Right atrium auricular region (tissue), 2 donors: ENCODE measurements around the gene TENM3. TPM values are rescaled to one million over a fixed set of nuclear protein-coding genes. Genes with fewer than 3 reads are reported as not detected.
A peak's percentile ranks its signal among the peaks of the same experiment; 100 is the strongest.

Experiments
- DNase-seq: peaks from one replicate; pipeline ENCODE4 v3.0.0-alpha.2; 2019; ENCODE audit warnings: low spot score
- H3K27ac ChIP-seq, 2 donors: fragments of 200-600 bp; sonication (generic); 1 replicate in 1 of 2; 2 replicates in 1 of 2; pipeline ENCODE4 v1.5.1; 2016 to 2019
- H3K27me3 ChIP-seq, 2 donors: fragments of 200-600 bp; sonication (generic); one replicate each; pipeline versions ENCODE4 v1.5.1 to v1.6.0; 2017 to 2019
- H3K36me3 ChIP-seq: fragments of 200-600 bp; sonication (generic); one replicate; pipeline ENCODE4 v1.5.1; 2016
- H3K4me1 ChIP-seq, 2 donors: fragments of 200-600 bp; sonication (generic); one replicate each; pipeline versions ENCODE4 v1.5.1 to v1.6.0; 2017 to 2019
- H3K4me3 ChIP-seq, 2 donors: fragments of 200-600 bp; sonication (generic); 1 replicate in 1 of 2; 2 replicates in 1 of 2; pipeline ENCODE4 v1.5.1; 2017 to 2019; ENCODE audit warnings: mild to moderate bottlenecking in 1 of 2, moderate library complexity in 1 of 2
- H3K9me3 ChIP-seq, 2 donors: fragments of 200-600 bp; sonication (generic); one replicate each; pipeline ENCODE4 v1.5.1; 2019
- total RNA-seq, 2 donors: library from RNA; depleted of rRNA; stranded (reverse); fragments of >200 nt; gene quantifications; one replicate each; pipeline ENCODE4 v1.1.0, GENCODE V29; 2016
- TF ChIP-seq, protein P1 (sequence below), 2 donors: fragments of 200-600 bp; sonication (generic); IDR thresholded peaks; one replicate each; pipeline ENCODE4 v1.5.1; 2019; ENCODE audit warnings: antibody characterized with exemption in 2 of 2

The TENM3 gene
- total RNA-seq, 2 donors from 2014 or later = 10.7 to 15.9 TPM

DNA sequence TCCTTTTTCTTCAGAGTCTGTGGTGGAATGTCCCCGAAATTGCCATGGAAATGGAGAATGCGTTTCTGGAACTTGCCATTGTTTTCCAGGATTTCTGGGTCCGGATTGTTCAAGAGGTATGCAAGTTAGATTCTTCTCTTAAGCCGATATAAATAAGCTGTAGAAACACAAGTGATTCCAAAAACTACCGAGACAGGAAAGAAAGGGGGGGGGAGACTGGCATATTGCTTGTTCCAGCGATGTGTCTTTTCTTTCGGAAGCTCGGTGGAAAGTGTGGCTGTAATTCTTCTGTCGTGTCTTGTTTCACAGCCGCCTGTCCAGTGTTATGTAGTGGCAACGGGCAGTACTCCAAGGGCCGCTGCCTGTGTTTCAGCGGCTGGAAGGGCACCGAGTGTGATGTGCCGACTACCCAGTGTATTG, 437.0 kb downstream of the TENM3 start:
- Histone ChIP-seq H3K4me1 (peaks cover 0 to 15% of the 10 kb centered on the region in 2 donors), H3K9me3 (no peaks in the 10 kb centered on the region), H3K36me3 (no peaks in the 10 kb centered on the region), H3K4me3 (peak overlapping the region; percentile 16 to 23), H3K27me3 (no peaks in the 10 kb centered on the region), H3K27ac (peak overlapping the region in 1 of 2 donors; percentile 79)
- TF ChIP-seq, protein P1, sequence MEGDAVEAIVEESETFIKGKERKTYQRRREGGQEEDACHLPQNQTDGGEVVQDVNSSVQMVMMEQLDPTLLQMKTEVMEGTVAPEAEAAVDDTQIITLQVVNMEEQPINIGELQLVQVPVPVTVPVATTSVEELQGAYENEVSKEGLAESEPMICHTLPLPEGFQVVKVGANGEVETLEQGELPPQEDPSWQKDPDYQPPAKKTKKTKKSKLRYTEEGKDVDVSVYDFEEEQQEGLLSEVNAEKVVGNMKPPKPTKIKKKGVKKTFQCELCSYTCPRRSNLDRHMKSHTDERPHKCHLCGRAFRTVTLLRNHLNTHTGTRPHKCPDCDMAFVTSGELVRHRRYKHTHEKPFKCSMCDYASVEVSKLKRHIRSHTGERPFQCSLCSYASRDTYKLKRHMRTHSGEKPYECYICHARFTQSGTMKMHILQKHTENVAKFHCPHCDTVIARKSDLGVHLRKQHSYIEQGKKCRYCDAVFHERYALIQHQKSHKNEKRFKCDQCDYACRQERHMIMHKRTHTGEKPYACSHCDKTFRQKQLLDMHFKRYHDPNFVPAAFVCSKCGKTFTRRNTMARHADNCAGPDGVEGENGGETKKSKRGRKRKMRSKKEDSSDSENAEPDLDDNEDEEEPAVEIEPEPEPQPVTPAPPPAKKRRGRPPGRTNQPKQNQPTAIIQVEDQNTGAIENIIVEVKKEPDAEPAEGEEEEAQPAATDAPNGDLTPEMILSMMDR (IDR thresholded peaks at IDR 0.05) = no peak
- DNase-seq = no peak

DNA sequence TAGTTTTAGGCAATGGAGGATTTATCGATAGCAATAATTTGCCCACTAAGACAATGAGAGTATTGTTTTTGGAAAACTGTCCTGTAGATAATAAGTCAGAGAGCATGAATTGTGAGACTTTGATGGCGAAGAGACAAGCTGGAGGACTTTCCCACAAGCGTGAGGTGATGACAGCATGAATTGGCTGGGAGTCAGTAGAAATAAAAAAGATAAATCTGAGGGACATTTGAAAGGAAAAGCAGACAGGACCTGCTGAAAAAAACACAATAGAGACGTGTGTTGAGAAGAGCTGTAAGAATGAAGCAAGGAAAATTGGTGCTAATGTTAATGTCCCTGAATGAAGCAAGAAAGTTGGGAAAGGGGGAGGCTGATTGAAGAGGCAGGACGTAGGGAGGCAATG, 440.5 kb downstream of the TENM3 start:
- H3K27me3 ChIP-seq = no peaks in the 10 kb centered on the region
- no peaks in the 10 kb centered on the region for H3K9me3 ChIP-seq
- no peak for DNase-seq
- H3K4me1 ChIP-seq = peaks cover 0 to 15% of the 10 kb centered on the region in 2 donors
- TF ChIP-seq, protein P1 (IDR thresholded peaks at IDR 0.05) = no peak
- H3K4me3 ChIP-seq = no peak overlapping the region
- H3K27ac ChIP-seq = peak overlapping the region in 1 of 2 donors; percentile 5
- H3K36me3 ChIP-seq = no peaks in the 10 kb centered on the region

DNA sequence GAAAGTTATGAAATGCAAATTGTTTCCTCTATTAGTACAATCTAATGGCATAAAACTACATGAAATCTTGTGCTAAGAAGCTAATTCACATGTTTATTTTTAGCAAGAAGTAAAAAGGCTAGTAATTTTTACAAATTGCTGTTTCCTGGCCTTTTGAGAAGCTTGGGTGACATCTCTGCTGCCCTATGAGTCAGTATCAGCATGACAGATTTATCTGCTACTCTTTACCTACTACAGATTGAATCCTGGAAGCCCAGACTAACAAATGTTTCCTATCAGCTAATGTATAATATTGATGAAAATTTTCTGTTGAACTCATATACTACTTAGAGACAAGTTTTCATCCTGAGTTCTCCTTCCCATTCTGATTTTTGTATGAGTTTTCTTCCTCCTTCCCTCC, 441.6 kb downstream of the TENM3 start:
- H3K27me3 ChIP-seq = no peaks in the 10 kb centered on the region
- H3K27ac ChIP-seq = no peak overlapping the region
- H3K36me3 ChIP-seq = no peaks in the 10 kb centered on the region
- no peak overlapping the region for H3K4me3 ChIP-seq
- TF ChIP-seq, protein P1 (IDR thresholded peaks at IDR 0.05) = no peak
- H3K9me3 ChIP-seq = no peaks in the 10 kb centered on the region
- peaks cover 0 to 8% of the 10 kb centered on the region in 2 donors for H3K4me1 ChIP-seq
- no peak for DNase-seq

DNA sequence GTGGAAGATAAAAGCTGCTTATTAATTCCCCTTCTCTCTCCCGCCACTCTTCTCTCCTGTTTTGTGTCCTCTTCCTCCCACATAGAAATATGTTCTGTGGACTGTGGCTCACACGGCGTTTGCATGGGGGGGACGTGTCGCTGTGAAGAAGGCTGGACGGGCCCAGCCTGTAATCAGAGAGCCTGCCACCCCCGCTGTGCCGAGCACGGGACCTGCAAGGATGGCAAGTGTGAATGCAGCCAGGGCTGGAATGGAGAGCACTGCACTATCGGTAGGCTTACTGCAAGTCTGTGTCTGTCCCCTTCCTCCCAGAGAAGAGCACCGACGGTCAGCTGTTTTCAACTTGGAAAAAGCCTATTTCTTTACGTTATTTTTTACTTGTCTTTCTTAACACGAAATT, 444.9 kb downstream of the TENM3 start:
- Histone ChIP-seq H3K36me3 (no peaks in the 10 kb centered on the region), H3K27ac (no peak overlapping the region), H3K4me1 (peaks cover 0 to 6% of the 10 kb centered on the region in 2 donors), H3K9me3 (no peaks in the 10 kb centered on the region), H3K4me3 (no peak overlapping the region), H3K27me3 (no peaks in the 10 kb centered on the region)
- TF ChIP-seq, protein P1 (IDR thresholded peaks at IDR 0.05) = no peak
- no peak for DNase-seq

DNA sequence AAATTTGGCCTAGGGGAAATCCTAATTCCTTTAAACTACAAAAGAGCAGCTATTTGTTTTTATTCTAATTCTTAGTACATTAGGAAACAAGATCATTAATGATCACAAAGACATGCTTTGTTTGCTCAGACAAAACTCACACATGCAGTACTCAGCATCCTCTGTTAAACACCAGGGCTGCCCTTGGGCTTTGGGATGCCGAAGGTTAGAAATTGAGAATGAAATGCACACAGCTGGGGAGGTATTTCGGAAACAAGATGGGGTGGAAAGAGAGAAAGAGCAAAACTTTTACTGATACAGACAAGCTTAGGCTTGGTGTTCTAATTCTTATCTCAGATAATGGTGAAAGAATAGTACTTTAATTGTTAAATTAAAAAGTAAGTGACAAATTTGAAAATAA, 451.3 kb downstream of the TENM3 start:
- H3K27me3 ChIP-seq = no peaks in the 10 kb centered on the region
- no peak overlapping the region for H3K27ac ChIP-seq
- no peaks in the 10 kb centered on the region for H3K36me3 ChIP-seq
- no peaks in the 10 kb centered on the region for H3K9me3 ChIP-seq
- DNase-seq = no peak
- TF ChIP-seq, protein P1 (IDR thresholded peaks at IDR 0.05) = no peak
- H3K4me1 ChIP-seq = no peaks in the 10 kb centered on the region
- H3K4me3 ChIP-seq = no peak overlapping the region

DNA sequence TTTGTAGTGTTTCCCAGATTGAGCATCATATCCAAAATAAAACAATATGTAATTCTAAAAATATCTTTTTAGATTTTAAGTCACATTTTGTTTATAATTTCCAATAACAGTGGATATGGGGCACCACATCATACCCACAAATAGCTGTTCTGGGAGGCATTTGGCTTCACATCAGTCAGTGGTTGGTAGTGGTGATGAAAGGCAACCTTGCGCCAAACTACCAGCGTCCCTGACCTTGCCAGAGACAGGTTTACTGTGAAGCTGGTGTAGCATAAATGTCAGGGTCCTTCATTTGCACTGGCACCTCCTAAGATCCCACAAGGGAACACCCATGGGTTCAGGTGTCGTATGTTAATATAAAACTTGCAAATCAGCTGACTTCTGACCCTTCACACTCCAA, 451.8 kb downstream of the TENM3 start:
- Histone ChIP-seq H3K27ac (no peak overlapping the region), H3K9me3 (no peaks in the 10 kb centered on the region), H3K36me3 (no peaks in the 10 kb centered on the region), H3K4me3 (no peak overlapping the region), H3K27me3 (no peaks in the 10 kb centered on the region), H3K4me1 (no peaks in the 10 kb centered on the region)
- TF ChIP-seq, protein P1 (IDR thresholded peaks at IDR 0.05) = no peak
- DNase-seq = no peak
